NOMO-1 treated with DMSO at 0.1 percent for 48 hours (cell line): ENCODE data around the gene GTPBP1.

Experiments used
- DNase-seq: peaks from one replicate; lab custom pipeline; 2025; ENCODE audit not compliant: unreplicated experiment; lab: John Stamatoyannopoulos, UW

The GTPBP1 gene

DNA sequence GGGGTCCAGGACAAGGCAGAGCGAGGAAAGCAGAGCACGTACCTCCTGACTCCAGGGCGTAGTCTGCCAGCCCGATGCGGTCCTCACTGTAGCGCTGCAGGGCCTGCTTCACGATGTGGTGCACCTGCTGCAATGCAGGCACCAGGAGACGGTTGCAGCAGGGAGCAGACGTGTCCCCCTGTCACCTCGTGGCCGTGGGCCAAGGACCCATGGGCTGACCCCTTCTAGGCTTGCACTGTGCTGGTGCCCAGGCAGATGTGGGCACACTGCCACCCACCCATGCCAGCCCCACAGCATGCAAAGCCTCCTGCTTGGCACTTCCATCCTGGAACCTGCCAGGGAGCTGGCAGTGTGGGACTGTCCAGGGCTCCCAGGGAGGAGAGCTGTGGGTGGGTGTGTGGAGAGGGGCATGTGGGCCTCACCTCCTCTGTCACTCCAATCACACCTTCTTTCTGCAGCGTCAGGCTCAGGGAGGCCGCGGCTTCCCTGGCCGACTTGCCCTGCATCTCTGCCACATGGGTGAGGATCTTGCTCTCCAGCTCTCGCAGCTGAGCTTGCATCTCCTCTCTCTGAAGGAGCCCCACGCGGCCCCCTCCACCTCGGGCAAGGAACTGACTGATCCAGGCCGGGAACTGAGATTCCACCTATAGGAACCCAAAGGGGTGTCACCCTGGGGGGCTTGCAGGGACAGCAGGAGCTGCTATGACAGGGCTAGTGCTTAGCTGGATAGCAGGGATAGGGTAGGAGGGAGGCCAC lies 33.7 kb downstream of the GTPBP1 start:
- DNase-seq, result no peak

DNA sequence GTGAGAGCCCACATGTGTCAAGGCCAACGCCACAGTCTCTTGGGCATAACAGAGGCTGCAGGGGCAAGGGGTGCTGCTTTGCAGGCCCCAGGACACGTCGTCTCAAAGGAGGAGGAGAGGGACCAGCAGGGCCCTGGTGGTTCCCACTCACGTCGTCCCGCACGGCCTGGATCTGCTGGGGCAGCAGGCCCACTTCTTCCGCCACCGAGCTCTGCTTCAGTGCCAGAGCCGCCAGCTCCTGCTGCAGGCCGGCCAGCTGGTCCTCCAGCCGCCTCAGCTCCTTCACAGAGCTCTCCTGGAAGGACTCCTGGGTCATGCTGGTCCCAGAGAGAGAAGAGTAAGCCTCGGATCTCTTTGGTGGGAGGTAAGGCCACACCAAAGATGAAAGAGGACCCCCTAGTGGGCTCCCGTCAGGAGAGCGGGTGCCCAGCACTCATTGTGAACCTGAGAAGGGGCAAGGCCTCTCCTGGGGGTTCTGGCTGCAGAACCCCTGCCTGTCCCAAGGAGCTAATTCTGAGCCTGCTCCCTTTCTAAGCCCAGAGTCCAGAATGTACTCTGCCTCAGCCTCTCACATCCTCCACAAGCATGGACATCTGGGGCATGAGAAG lies 34.5 kb downstream of the GTPBP1 start:
- no peak for DNase-seq

DNA sequence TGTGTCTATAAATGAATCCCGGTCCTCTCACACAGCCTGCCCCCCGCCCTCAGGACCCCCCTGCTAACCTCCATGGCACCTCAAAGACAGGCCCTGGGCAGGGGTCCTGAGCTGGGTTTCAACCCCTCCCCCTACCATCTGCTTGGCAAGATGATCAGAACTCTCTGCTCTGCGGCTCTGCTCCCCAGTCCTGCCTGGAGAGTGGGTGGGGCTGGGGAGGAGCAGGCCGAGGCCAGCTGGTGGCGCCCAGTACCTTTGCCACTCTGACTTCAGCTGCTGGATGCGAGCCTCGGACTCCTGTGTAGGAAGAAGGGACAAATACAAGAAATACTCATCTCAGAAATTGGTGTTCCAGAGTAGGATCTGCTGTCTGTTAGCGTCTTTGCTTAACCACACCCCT lies 35.0 kb downstream of the GTPBP1 start:
- no peak for DNase-seq

DNA sequence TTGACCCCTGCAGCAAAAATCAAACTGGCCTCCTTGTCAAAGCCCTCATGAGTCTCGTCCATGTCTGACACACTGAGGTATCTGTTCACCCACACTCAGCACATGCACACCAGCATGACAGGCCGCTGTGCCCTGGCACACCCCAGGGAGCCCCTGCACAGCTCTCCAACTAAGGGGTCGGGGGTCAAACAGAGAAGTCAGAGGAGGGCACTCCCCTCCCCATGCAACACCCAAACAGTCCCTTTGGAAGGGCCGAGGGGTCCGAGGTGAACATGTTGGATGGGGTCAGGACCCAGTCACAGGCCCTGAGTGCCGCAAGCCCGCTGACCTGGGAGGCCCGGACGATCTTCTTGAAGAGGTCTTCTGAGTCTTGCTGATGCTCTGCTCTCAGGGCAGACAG lies 35.4 kb downstream of the GTPBP1 start:
- DNase-seq, result no peak

DNA sequence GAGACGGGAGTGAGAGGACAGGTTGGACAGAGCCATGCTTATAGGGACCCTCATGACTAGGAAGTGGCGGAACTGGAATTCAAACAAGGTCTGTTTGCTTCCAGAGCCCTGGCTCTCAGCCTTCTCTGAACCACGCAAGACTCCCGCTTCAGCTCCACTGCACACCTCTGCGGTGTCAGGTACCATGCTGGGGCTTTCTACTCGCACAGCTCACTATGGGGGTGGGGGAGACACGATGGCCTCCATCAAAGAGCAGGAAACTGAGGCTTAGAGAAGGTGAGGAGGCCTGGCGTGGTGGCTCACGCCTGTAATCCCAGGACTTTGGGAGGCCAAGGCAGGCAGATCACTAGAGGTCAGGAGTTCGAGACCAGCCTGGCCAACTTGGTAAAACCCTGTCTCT lies 35.8 kb downstream of the GTPBP1 start:
- no peak for DNase-seq

DNA sequence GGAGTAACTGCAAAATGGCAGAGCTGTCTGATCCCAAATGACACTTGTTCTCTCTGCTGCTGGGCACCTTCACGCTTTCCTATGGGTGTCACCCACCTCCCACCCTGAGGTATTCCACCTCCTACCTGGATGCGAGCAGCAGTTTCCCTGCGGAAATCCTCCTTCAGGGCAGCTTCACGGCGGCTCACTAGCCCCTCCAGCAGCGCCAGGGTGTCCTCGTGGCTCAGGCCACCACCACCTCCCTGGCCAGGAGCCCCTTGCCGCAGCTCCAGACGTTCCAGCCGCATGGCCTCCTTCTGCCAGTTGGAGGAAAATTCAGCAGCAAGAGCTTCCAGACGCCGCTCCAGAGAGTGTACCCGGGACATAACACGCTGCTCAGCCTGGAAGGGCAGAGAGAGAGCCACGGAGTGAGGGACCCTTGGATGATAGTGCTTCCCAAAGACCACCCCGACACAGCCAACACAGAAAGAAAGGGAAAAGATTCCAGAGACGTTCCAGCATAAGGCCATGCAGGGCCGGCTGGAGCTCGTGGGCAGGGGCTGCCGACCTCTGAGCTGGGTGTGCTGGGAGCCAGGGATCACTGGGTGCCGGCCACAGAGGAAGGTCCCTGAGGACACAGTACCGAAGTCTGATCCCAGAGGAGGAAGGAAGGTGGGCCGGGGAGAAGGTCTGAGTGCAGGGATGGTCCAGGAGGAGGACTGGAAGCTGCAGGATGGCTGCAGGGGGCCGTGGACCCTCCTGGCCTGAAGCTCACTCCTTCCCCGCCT lies 36.6 kb downstream of the GTPBP1 start:
- no peak for DNase-seq

DNA sequence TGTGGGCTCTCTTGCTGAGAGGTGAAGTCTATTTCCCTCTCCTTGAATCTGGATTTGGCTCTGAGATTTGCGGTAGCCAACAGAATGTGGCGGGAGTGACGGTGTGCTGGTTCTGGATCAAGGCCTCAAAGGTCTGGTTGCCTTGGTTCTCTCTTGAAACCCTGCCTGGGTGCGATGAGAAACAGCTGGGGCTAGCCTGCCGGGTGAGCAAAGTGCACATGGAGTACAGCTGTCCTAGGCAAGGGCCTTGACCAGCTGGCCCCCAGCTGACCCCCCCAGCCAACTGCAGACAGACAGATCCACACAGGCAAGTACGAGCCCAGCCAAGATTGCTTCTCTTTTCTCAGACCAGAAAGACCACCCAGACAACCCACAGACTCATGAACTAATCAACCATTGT lies 39.2 kb downstream of the GTPBP1 start:
- no peak for DNase-seq

DNA sequence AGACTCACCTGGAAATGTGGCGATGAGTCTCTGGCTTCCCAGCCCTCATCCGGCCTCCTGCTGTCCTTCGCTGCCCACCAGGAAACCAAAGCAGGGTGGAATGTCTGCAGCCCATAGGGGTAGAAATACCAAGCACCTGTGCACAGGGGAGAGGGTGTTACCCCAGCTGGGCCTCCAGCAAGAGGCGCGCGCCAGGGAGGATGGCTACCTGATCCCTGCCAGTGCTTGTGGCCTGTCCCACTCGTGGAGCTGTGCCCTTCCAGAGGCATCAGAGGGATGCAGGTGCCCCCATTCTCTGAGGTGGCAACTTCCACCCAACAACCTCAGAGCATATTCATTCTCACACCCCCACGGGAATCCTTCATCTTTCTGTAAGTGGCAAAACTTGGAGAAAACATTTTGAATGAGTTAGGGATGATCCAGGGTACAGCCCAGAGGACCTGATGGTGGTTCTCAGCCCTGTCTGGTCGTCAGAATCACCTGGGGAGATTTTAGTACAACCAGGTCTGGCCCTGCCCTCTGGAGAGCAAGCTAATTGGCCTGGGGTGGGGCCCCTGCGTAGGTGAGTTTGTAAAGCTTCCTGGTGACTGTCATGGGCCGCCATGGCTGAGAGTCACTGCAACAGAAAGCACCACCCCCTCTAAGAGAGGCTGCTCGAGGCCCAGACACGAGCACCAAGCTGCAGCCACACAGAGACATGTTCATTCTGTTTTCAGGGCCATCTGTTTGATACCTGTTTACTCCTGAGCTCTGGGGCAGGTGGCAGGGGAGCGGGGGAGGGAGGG lies 40.1 kb downstream of the GTPBP1 start:
- DNase-seq, result no peak

DNA sequence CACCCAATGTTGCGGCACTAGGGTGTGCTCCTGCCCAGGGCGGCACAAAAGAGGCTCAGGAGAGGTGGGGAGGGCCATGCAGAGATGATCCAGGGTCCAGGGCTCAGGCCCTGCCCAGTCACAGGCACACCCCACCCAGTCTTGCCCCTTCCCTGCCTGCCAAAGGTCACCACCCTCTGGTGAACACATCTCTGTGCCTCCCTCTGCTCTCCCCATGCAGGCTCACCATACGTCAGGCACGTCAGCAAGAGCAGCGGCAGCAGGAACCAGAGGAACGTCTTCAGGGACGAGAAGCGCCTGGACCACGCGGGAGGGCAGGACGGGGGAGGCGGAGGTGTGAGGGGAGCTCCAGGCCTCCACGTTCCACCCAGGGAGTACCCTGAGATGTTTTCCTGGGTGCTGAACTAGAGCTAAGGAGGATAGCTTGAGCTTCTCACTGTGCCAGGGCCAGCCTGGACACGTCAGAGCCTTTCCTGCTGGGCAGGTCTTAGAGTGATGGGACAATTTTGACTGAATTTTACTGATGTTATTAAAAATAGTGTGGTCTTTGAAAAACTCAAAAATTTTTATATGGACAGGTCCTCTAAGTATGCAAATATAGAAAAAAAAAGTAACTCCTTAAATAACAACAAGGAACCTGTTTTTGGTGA lies 42.9 kb downstream of the GTPBP1 start:
- no peak for DNase-seq

DNA sequence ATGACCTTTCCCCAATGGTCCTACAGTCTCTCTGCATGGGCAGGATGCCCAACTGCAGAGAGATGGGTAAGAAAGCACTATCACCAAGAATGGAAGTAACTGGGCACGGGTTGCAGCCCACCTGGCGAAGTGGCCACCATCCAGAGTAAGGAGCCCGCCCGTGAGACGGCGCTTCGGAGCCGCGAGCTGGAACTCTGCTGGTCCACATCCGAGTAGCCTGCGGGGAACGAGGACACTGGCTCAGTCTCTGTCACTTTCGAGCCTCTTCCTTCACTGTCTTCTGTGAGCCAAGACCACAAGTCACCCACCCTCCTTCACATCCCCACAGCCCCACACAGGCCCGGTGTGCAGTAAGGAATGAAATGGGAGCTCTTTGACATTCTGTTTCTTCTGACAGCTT lies 44.4 kb downstream of the GTPBP1 start:
- no peak for DNase-seq

DNA sequence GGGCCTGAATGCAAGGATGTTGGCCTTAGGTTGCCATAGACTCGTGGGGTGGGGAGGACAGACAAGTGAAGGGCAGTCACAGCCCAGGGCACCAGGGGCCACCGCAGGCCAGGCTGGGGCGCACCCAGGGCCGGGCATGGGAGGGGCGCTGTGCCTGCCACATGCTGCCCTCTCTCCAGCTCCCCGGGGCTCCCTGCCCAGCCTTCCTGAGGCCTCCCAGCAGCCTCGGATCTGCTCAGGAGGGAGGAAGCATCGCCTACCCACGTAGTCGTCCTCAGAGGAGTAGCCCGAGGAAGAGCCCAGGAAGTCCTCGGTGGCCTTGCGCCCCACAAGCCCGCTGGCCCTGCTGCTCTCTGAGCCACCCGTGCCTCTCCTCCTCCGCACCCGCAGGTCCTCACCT lies 44.9 kb downstream of the GTPBP1 start:
- no peak for DNase-seq

DNA sequence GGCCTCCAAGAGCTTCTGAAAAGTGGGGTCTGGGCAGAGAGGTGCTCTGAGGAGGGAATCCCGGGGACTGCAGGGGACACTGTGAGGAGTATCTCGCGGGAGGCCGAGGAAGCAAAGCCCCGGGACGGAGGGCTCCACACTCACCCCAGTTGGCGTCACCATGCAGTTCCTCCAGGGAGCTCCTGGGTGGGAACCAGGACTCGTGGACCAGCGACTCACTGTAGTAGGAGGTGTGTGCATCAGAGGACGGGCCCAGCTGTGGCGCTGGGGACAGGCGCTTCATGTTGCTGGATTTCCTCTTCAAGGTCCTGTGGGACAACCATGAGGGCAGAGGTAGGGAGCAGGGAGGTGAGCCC lies 45.3 kb downstream of the GTPBP1 start:
- DNase-seq, result no peak

DNA sequence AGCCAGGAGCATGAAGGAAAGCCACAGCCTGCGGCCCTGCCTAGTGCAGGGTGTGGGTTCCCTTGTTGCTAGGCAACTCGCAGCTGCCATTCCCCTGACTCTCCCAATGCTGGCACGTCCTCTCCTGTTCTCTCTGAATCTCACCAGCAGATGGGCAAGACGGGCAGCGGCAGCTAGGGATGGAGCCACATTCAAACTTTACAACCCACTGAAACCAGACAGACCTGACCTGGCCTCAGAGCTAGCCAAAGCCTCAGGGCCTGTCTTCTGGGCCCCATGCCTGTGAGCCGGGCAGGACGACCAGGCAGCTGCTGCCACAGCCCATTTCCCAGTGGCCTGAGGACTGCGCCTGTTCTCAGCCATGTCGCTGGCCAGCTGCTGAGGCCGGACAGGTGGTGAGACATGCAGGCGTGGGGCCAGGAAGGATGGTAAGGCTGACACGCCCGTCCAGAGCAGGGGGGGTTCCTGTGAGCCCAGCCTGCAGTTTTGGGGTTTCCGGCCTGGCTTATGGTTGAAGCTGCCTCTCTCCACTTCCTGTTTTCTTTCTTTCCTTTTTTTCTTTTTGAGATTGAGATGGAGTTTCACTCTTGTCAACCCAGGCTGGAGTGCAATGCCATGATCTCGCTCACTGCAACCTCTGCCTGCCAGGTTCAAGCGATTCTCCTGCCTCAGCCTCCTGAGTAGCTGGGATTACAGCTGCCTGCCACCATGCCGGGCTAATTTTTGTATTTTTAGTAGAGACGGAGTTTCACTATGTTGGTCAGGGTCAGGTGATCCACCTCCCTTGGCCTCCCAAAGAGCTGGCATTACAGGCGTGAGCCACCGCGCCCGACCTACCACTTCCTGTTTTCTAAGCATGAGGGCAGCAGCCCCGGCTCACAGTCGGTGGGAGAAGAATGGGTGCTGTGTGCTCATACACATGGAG lies 45.9 kb downstream of the GTPBP1 start:
- DNase-seq, result peak; percentile 90

DNA sequence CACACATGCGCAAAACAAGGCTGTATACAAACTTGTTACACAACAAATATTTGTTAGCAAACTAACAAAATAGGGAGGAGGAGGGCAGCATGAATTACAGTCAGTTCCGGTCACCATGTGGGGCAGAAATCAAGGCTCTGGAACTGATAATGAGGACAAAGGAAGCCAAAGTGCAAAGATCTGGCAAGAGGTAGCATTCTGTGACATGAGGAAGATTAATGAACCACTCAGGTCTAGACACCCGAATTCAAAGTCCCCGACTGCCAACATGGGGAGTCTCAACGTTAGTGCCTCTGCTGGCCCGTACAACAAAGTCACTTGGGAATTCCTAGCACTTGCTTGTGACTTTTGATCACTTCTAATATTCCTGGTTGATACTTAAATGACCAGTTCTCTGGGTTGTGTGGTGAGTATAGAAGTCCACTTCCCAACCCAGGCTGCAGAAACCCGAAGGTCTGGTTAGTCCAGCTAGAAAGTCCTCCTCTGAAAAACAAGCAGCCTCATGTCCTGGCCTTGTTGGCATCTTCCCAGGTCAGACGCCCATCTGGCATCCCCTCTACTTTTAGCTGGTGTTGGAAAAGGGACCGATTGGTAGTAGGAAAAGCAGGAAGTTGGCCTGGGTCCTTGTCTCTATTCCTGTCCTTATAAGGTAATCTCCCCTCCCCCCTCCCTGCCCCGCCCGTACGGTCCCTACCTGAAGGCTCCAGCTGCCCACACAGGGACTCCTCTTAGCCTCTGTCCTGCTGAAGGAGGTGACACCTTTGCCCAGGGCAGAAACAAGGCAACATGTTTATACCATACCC lies 48.4 kb downstream of the GTPBP1 start:
- DNase-seq, result no peak

DNA sequence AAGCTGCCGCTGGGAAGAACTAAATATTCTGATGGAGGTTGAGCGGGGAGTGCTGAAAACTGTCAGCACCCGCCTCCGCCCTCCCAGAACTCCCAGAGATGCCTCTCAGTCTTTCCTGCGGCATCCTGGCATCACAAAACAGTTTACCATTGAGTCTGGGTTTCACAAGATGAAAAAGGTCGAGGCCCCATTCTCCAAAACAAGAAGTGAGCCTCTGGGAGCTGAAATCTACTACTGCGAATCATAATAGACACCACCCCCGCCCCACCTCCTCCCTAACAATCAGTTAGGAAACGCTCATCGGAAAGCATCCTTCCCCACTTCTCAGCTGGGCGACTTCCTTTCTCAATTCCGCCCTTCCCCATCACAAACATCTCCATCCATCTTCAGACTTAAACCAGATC lies 49.0 kb downstream of the GTPBP1 start:
- peak; percentile 89 for DNase-seq

DNA sequence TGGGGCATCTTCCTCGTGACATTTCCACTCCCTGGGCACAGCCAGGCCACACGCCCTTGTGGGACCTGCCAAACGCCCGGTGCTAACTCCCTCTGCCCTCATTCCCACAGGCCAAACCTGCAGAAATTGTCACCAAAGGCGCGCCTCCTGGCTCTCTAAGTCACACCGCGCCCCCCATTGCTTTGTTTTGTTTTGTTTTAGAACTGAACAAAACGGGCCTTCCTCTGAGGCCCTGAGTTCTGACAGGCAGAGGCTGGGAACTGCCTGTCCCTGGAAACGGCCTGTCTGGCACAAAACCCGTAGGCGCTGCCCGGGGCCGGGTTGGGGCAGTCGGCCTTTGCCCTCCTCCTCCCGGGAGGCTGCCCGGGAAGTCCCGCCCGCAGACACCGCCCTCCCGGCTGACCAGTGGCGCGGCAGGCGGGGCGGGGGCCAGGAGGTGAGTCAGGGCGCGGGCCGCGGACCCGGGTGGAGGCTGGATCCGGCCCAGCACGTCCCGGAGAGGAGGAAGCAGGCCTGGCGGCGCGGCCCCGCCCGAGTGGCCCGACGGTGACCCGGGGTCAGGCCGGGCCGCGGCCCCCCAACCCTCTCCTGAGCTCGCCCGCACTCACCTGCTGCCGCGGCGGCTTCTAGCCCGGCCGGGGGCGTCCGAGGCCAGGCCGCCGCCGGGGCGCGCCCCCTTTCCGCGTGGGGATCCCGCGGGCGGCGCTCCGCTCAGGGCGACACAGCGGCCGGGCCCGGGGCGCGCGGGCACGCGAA lies 49.6 kb downstream of the GTPBP1 start:
- DNase-seq, result peak; percentile 47

DNA sequence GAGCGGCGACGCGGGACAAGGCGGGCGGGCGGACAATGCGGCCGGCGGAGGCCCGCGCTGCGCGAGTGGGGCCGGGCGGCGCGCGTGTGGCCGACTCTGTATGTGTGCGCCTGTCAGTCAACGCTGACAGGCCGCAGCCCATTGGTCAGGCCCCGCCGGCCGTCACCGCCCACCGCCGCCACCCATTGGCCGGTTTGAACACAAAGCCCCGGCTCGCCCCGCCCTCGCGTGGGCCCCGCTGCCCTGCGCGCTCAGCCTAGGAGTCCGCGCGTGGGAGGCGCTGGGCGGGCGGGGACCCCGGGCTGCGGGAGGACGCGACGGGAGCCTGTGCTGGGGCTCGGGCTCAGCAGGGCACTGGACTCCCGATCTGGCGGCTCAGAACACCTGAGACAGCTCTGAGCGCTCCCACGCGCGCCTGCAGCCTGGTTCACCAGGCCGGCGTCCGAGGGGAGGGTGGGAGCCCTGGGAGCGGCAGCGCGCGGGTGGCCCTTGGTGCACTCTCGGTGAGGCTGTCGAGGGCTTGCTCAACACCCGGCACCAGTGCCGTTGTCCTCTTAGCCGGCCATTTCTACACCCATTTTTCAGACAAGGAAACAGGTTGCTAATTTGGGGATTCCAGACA lies 50.3 kb downstream of the GTPBP1 start, which contains the start of gene SUN2:
SUN2 (minus strand) TSS at position 88 of the 622 bp plus-strand sequence. CDS start 3,370 bp downstream, outside the sequence.
- peak; percentile 67 for DNase-seq
